NCI-H526 (cell line): ENCODE measurements around the gene TRIM9.
A peak's percentile ranks its signal among the peaks of the same experiment; 100 is the strongest.

Experiments
- DNase-seq, 2 experiments: peaks; one replicate each; lab custom pipeline; 2025; lab: John Stamatoyannopoulos, UW

The TRIM9 gene

DNA sequence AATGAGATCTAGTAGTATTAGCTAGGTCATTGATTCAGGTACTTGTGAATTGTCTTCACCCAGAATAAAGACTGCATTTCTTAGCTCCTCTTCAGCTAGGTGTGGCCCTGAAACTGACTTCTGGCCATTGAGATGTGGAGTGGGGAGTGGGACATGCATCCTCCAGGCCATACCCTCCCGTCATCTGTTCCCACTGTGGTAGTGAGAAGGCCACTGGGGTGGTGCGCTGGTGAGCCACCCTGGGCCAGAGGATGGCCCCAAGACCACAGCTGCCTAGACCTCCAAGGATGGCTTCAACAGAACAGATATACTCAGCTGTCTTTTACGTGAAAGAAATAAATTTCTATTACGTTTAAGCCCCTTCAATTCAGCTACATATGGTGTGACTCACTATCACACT lies 36.5 kb downstream of the TRIM9 start:
- DNase-seq = no peak

DNA sequence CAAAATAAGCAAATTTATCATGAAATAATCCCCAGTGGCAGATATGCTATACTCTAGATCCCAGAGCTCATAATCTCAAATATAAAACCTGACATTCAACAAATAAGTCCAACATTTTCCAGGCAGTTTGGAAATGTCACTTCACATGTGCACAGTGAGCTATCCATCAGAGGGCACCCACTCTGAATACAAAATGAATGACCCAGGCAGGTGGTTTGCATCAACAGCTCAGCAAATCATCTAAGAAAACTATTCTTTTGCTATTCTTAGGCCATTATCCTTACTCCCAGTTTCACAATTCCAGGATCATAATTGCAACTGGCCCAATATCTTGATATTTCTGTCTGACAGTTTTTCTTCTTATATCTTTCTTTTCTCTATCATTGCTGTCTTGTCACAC lies 38.5 kb downstream of the TRIM9 start:
- DNase-seq = peak in 1 of 2 experiments; percentile 12

DNA sequence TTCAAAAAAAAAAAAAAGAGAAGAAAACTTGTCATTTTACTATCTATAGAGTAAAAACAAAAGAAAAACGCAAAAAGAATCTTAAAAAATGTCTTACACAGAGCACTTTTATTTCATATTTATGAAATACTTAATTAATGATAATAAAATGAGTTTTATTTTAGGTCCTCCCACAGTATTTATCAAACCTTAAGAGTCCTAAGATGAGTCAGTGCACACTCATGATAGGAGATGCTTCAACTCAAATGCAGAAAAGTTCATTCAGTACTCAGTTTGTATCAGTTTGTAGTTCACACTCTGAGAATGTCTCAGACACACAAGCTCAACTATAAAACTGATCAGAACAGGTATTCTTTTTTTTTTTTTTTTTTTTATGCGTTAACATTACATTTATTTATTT lies 41.7 kb downstream of the TRIM9 start:
- DNase-seq = no peak

DNA sequence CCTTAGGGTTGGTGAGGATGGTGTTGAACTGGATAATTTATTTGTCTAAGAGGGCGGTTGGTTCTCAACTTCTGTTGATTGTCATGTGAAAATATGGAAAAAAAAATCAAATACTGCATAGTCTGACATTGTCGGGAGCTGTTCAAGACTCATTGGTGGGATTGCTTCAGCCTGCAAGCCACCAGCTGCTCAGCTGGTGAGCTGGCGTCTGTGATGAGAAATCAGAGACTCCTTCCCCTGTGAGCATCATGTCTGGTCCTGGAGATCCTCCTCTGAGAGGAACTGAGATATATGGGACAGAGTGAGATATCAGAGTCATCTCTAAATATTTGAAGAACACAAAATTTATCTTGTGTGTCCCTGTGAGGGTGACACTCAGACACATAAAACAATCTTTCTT lies 49.9 kb downstream of the TRIM9 start:
- no peak for DNase-seq

DNA sequence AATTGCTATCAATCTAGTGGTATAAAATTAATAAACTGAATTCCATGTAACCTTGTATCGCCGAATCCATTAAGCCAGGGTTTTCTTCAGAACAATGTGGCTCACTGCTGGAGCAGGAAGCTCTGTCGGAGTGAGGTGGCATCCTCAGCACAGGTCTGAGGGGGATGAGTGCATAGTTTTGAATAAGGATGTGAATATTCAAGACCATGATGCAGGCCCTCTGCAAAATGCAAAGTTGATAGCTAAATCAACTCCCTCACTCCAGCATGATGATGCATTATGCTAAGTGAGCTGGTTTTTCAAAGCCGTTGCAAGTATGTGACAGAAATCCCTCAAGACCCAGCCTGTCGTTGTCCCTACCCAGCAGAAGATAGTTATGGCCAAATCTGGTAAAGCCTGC lies 53.0 kb downstream of the TRIM9 start:
- DNase-seq = peak; percentile 91 to 92

DNA sequence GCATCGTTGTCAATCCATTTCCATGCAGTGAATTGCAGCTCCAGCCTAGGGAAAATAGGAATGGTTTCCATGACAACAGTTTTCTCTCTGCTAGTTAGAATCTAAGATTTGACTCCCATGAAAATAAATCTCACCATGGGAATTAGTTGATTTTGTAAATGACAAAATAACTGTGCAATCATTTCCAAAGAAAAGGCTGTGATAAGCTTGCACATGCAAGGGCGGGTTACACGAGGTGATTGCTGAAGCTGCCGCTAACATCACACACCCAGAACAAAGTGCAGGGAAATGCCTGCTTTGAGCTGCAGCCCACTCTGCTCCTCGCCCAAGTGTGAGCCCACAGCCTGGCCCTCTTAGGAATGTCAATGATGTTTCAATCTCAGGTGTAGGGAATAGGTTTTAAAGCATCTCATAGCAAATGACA lies 53.8 kb downstream of the TRIM9 start:
- DNase-seq = peak in 1 of 2 experiments; percentile 47

DNA sequence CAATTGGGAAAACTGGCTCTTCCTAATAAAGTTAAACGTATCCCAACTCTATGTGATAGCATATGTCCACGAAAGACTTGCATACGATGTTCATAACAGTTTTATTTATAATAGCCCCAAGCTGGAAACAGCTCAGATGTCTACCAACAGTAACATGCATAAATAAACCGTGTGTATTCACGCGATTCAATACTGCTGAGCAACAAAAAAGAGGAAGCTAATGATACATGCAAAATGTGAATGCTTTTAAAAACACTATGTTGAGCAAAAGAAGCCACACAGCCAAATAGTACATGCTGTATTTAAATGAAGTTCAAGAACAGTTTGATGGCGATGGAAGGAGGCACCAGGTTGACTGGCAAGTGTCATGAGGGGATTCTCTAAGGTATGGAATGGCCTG lies 55.7 kb downstream of the TRIM9 start:
- DNase-seq = peak; percentile 71 to 76

DNA sequence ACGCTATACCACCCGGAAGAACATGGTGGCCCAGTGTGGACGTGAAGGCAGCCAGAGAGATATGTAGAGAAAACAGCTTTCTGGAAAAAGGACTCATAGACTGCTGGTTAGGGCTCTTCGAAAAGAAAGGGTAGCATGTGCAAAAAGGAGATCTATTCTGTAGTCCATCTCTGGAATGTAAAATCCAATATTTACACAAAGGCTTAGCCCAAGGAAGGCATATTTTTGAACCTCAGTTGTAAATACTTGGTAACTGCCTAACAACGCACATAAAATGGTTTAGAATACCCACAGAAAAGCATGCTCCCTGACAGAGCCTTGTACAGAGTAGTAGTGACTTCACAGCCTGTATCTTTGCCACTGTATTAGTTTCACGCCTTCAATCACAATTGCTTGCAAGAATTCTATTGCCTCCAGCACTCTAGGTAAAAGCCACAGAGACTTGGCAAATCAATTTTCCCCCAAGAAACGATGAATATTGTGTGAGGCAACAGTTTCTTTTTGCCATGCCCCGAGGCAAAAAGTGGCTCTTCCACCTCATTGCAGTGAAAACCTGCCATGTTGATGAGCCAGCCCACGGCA lies 59.2 kb downstream of the TRIM9 start:
- no peak for DNase-seq

DNA sequence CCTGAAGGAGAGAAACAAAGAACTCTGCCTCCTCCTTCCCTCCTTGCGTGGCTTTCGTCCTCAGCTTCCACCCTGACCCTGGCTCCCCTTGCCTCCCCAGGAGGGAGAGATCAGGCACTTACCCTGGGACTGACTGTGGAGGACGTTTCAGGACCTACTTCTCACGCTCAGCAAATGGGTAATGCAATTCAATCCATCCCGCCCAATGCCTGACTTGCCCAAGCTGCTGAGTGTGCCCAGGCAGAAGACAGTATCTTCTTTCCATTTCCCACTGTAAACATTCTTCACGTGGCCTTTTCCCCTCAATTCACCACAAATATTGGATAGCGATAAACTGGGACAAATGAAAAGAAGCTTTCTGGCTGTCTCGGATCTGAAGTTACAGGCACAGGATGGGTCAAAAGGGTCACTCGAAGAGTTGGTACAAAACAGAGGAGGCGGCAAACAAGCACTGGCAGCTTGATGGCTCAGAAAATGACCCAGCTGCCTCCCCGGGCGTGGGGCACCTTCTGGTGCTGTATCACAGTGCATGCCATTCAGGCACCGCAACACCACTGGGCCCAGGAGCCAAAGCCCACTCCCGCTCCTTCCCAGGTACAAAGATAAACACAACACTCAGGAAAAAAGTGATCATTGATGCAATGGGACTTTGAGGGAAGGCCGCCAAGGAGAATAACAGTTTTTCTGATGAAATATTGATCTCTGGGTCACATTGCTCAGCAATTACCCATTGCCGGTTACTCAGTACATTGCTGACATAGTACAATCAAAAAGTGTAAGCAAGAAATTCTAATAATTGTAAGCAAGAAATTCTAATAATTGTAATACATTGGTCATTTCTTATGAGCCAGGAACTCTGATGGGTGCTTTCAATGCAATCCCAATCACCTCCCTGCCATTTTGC lies 65.8 kb downstream of the TRIM9 start:
- peak in 1 of 2 experiments; percentile 16 for DNase-seq

DNA sequence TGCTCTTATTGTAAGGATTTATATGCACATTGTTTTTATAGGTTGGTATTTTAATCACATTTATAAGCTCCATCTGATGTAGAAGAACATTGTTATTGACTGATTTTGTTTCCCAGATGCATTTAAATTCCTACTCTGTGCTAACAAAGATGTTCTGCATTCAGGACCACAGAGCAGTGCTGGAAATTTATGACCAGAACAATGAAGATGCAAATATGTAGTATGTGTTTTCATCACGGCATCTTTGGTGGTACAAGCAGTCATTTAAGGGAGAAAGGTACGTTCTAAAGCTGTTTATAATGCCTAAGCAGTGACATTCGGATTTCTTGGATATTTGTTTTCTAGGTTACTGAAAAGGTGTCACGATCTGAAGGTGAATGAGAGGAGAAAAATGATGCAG lies 66.5 kb downstream of the TRIM9 start:
- DNase-seq = peak; percentile 34 to 56

DNA sequence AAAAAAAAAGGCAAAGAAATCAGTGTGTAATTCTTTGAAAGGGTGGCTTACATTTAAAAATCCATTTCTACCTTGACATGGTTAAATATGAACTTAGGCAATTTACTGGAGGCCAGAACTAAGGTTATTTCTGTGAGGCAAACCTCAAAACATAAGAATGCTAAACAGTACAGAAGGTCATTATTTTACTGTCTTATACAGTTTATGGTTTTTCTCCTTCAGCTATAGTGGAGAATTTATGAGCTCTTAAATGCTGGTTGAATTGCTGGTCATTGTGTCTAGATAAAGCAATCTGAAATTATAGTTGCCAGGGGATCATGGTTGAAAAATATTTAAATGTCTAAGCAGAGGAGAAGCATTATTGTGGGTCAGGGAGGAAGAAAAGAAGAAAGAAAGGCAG lies 70.5 kb downstream of the TRIM9 start:
- no peak for DNase-seq

DNA sequence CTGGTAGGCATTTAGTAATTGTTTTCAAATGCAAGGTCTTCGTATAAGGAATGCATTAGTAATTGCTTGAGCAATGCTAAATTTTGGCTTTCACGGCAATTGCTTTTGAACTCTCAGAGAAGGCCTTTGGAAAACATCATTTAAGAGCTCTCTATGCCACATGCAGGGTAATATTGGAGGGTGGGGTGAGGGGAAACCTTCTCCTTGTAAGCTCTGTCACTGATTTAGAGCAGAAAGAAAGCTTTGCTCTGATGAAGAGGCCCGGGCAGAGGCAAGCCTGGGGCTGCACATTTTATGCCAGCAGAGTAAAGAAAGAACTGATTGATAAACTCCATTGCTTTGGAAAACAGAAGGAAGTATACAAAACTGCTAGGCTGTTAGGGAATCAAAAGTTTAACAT lies 70.9 kb downstream of the TRIM9 start:
- no peak for DNase-seq

DNA sequence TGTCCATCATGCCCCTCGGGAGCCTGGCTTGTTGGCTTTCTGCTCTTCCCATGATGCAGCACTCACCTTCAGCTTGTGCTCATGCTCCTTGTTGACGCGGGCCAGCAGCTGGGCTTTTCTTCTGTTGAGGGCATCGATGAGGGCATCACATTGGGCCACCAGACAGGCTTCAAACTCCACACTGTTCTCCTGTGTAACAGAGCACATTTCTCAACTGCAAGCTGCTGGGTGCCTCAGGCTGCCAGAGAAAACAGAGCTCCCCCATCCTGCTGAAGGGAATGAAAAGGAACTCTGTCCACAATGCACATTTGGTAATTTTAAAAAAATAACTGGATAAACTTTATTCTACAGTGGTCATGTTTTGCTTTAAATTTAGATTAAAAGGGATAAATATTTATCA lies 72.1 kb downstream of the TRIM9 start:
- no peak for DNase-seq

DNA sequence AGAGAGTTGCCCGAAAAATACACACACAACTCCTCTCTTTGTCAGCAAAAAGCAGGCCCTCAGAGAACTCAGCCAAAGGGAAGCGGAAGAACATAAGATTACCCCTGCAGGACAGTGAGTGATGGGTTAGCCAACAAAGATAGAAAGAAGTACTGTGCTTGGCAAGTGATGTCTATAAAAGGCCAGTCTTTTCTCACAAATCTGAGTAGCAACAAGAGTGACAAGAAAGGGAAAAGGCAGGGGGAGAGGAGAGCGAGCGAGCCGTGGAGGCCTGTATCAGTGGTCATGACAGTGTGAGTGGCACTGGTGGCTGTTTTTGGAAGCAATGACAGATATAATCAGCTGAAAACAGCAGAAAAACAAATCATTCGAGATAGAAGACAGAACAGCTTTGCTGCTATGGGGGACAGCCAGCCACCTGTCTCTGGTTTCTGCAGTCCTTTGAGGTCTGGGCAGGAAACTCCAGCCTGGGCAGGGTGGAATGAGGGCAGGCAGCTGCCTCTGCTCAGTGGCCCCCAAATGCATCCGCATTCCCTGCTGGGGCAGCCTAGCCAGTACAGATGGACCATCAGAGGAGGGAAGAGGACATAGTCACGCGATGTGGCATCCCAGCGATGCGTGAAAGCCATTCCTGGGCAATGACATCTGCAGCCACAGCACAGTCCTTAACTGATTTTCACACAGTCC lies 74.7 kb downstream of the TRIM9 start:
- no peak for DNase-seq

DNA sequence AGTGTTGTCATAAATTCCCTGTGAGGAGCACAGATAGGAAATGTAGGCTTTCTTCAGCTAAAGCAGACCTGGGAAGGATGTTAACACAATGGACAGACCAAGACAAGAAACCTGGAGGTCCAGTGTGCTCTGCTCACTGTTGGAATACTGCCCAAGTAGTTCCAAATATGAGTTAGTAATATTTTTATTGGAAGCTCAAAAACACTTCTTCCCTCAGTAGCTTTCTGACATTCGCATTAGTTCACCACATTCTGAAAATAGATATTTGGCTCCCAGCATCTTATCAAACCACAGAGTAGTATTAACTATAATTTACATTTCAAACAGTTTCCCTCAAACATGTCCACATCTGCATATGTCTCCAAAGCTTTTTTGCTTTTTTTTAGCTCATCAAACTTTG lies 75.8 kb downstream of the TRIM9 start:
- no peak for DNase-seq

DNA sequence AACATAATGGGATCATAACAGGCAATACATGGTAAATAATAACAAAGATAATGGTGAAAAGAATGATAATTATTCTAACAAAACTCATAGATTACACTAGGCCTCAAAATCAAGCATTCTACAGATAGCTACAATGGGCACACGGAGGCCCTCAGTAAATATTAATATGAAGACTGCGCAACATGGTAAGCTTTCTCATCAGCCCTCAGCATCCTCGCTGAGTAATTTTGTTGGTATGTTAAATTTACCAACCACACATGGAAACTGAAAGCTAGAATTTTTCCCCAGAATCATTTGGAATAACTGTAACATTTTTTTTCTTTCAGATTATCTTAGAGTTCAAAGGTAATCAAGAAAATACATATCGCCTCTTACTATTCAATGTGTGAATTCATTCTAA lies 76.4 kb downstream of the TRIM9 start:
- no peak for DNase-seq

DNA sequence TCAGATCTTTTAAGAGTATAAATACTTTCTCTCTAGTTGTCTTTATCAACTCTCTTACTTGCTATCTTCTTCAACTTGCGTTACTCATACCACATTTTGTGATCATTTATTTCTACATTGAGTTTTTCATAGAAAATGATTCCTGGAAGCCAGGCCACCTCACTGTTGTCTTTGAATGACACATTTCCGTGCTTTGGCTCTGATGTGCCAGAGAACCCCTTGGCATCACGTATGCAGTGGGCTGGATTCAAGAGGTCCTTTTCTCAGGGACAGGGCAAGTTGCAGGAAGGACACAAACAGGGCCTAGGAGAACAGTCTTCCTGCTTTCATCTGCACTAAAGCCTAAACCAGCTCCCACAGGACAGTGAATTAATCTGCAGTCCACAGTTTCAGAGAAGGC lies 80.3 kb downstream of the TRIM9 start:
- DNase-seq = no peak

DNA sequence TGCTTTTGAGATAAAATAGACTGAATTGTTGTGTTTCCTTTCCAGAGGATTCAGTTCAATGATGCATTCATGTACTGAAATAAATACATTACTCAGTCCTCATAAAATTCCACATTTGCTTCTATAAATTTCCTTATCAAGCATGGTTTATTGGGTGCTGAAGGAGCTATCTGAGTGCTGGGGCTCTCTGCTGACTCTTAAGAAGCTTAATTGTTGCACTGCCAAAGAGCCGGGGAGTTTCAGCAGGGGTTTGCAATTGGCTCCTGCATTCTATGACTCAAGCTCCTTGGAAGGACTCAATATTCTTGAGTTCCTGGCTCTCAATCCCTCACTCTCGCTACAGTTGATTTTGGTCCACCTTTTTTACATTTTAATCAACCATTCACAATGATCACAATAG lies 80.8 kb downstream of the TRIM9 start:
- no peak for DNase-seq

DNA sequence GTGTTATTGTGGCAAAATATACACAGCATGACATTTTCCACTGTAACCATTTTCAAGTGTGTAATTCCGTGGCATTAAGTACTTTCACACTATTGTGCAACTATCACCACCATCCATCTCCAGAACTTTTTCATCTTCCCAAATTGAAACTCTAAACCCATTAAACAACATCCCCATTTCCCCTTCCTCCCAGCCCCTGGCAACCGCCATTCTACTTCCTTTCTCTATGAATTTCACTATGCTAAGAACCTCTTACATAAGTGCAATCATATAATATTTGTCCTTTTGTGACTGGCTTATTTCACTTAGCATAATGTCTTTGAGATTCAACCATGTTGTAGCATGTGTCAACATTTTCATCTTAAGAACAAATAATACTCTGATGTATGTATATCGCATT lies 82.8 kb downstream of the TRIM9 start:
- DNase-seq = no peak

DNA sequence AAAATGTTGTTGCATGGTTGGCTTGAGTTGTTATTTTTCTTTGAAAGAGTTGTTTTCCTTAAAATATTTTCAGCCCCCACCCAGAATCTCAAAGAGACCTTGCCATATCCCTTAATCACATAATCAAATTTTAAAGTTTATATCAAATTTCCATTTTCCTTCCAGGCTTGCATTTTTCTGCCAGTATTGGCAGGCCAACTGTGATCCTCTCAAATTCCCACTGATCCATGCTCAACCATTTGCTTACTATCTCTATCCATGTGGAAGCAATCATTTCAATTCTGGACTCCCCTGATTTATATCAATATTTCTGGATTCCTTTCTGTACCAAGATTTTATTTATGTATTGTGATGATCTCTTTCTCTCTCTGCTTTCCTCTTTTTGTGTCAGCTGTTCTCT lies 86.5 kb downstream of the TRIM9 start:
- no peak for DNase-seq

DNA sequence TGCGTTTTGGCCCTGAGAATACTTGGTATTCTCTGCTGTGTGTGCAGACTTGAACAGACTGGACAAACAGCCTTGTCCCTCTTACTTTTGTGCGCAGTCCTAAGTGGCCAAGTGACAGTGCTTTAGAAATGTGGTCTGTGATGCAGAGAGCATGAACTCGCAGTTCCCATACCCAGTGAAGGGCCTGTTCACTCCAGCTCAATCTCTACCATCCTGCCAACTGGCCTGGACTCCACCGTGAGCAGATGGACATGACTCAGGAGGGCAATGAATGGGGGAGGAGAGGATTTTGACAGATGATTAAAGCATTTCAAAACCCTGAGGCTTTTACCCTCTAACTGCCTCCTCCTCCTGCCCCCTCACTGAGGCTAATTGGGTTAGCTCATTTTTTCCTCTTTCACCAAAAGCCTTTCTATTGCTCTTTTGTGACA lies 88.1 kb downstream of the TRIM9 start:
- DNase-seq = no peak

DNA sequence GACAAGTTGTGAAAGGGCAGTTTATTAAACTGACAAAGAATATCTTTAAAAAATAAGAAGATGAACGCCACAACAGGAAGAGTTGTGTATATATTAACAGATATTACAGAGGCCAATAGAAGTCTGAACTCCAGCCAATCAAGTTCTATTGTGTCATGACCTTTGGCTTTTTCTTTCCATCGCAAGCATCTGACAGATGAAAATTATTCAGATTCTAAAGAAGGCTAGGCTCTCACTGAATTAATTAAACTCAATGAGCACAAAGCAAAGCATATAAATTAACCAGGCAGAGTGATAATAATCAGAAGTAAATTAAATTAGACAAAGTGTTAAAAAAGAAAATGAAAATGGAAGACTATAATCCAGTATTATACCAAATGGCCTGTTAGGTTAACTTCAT lies 88.6 kb downstream of the TRIM9 start:
- DNase-seq = no peak
